DND-41 (cell line): ENCODE measurements around the gene SLC41A3.

Source experiments
- ATAC-seq: fragments of 200-7000 bp; cut with Tn5 transposase; 3 replicates; pipeline ENCODE4 v1.9.1; 2021; ENCODE audit warnings: low read depth; ENCODE audit not compliant: insufficient read depth
- DNase-seq: peaks from one replicate; pipeline ENCODE4 v3.0.0-alpha.2; 2020
- H2AFZ ChIP-seq: 2 replicates; pipeline ENCODE4 v1.6.0; 2012; ENCODE audit warnings: low read depth, low read length
- H3K27ac ChIP-seq: 2 replicates; pipeline ENCODE4 v1.5.1; 2012; ENCODE audit warnings: low read length, inconsistent platforms
- H3K27me3 ChIP-seq: fragments of 200-600 bp; sonication (generic); 2 replicates; pipeline ENCODE4 v1.6.0; 2012; ENCODE audit warnings: low read length, mild to moderate bottlenecking, inconsistent platforms; ENCODE audit not compliant: insufficient read depth, poor library complexity
- H3K36me3 ChIP-seq: 2 replicates; pipeline ENCODE4 v1.5.1; 2012; ENCODE audit warnings: low read length, inconsistent platforms; ENCODE audit not compliant: insufficient read depth
- H3K4me1 ChIP-seq: 2 replicates; pipeline ENCODE4 v1.5.1; 2012; ENCODE audit warnings: mild to moderate bottlenecking, low read length; ENCODE audit not compliant: insufficient read depth
- H3K4me2 ChIP-seq: 2 replicates; pipeline ENCODE4 v1.6.0; 2012; ENCODE audit warnings: mild to moderate bottlenecking, moderate library complexity, low read length, inconsistent platforms; ENCODE audit not compliant: insufficient read depth
- H3K4me3 ChIP-seq, 2 experiments: fragments of 200-600 bp in 1 of 2; shearing (Covaris generic) in 1 of 2; 2 replicates each; pipeline ENCODE4 v1.5.1; 2012 to 2016; ENCODE audit warnings: inconsistent platforms in 2 of 2, low read length in 2 of 2, mild to moderate bottlenecking in 2 of 2, low read depth in 1 of 2, moderate library complexity in 1 of 2
- H3K79me2 ChIP-seq: 2 replicates; pipeline ENCODE4 v1.6.0; 2012; ENCODE audit warnings: low read length, inconsistent platforms; ENCODE audit not compliant: insufficient read depth
- H3K9ac ChIP-seq: 2 replicates; pipeline ENCODE4 v1.6.0; 2012; ENCODE audit warnings: low read depth, mild to moderate bottlenecking, inconsistent platforms, low read length, moderate library complexity
- H3K9me3 ChIP-seq: 2 replicates; pipeline ENCODE4 v1.5.1; 2012; ENCODE audit warnings: low read length, moderate library complexity, mild to moderate bottlenecking, inconsistent platforms; ENCODE audit not compliant: insufficient read depth, severe bottlenecking
- H4K20me1 ChIP-seq: 2 replicates; pipeline ENCODE4 v1.6.0; 2012; ENCODE audit warnings: low read length; ENCODE audit not compliant: insufficient read depth
- CTCF ChIP-seq: IDR thresholded peaks from 2 replicates; pipeline ENCODE4 v1.5.1; 2012; ENCODE audit warnings: borderline replicate concordance, low read length, moderate library complexity, mild to moderate bottlenecking; ENCODE audit not compliant: poor library complexity, severe bottlenecking; ENCODE audit errors: extremely low read depth
- EZH2 ChIP-seq: IDR thresholded peaks from 3 replicates; pipeline ENCODE4 v1.6.1; 2012; ENCODE audit warnings: borderline replicate concordance, low read depth, mild to moderate bottlenecking, moderate library complexity, low read length, inconsistent platforms; ENCODE audit not compliant: severe bottlenecking

The SLC41A3 gene

GRCh38 chr3:126018545-126018944 is 65.4 kb downstream of the SLC41A3 start:
- no peaks in the 10 kb centered on the region for H3K36me3 ChIP-seq
- no peak overlapping the region for H3K4me2 ChIP-seq
- no peaks in the 10 kb centered on the region for H4K20me1 ChIP-seq
- H3K27me3 ChIP-seq, result no peaks in the 10 kb centered on the region
- no peaks in the 10 kb centered on the region for H3K9me3 ChIP-seq
- H3K9ac ChIP-seq, result no peak overlapping the region
- H3K79me2 ChIP-seq, result no peaks in the 10 kb centered on the region
- no peak for TF ChIP-seq CTCF
- no peak for ATAC-seq
- DNase-seq, result no peak
- H3K4me1 ChIP-seq, result no peaks in the 10 kb centered on the region
- H3K4me3 ChIP-seq, result no peak overlapping the region
- no peak overlapping the region for H2AFZ ChIP-seq
- no peak overlapping the region for H3K27ac ChIP-seq

DNA sequence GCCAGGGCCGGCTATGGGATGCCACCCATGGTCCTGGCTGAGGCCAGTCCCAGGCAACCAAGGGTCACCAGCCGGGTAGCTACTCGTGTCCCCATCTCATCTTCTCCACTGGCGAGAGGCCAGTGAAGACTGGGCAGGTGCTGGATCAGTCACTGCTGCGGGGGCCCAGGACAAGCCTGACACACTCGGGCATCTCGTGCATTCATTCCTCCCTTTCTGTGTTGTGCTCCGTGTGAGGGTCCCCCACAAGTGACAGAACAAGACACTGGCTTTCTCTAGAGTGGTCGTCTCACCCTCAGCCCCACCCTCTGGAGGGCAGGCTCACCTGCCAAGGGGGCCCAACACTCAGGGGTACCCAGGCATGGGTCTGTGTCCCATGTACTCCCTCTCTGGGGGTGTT is 66.6 kb downstream of the SLC41A3 start:
- H3K36me3 ChIP-seq, result no peaks in the 10 kb centered on the region
- no peaks in the 10 kb centered on the region for H3K9me3 ChIP-seq
- no peak overlapping the region for H3K4me3 ChIP-seq
- H2AFZ ChIP-seq, result no peak overlapping the region
- DNase-seq (no peak), ATAC-seq (no peak)
- no peaks in the 10 kb centered on the region for H3K4me1 ChIP-seq
- no peak overlapping the region for H3K4me2 ChIP-seq
- no peaks in the 10 kb centered on the region for H3K27me3 ChIP-seq
- no peaks in the 10 kb centered on the region for H3K79me2 ChIP-seq
- H4K20me1 ChIP-seq, result no peaks in the 10 kb centered on the region
- TF ChIP-seq CTCF (no peak), EZH2 (no peak)
- H3K9ac ChIP-seq, result no peak overlapping the region
- H3K27ac ChIP-seq, result no peak overlapping the region

DNA sequence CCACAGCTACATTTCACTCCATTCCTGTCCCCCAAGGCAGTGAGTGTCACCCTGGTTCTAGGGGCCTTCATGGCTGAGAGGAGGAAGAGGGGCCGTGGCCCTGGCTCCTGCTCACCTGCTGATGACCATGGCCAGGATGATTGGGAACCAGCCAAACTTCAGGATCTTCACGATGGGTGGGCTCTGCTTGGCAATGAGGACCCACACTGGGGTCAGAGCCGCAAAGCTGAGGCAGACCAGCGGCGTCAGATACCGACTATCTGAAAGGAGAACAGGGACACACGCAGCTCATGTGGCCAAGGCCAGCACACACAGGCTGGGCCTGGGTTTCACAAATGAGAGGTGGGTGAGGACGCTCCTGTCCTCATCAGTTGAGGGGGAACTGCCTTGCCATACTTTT is 67.3 kb downstream of the SLC41A3 start:
- DNase-seq (no peak), ATAC-seq (no peak)
- Histone ChIP-seq H3K27ac (no peak overlapping the region), H3K9me3 (no peaks in the 10 kb centered on the region), H3K79me2 (no peaks in the 10 kb centered on the region), H2AFZ (no peak overlapping the region), H3K27me3 (no peaks in the 10 kb centered on the region), H3K36me3 (no peaks in the 10 kb centered on the region), H3K9ac (no peak overlapping the region), H3K4me2 (no peak overlapping the region), H4K20me1 (no peaks in the 10 kb centered on the region), H3K4me3 (no peak overlapping the region), H3K4me1 (no peaks in the 10 kb centered on the region)
- TF ChIP-seq CTCF (no peak), EZH2 (no peak)

- Histone ChIP-seq H3K36me3 (no peaks in the 10 kb centered on the region), H3K9ac (no peak overlapping the region), H3K27ac (no peak overlapping the region), H4K20me1 (no peaks in the 10 kb centered on the region), H3K27me3 (no peaks in the 10 kb centered on the region), H3K4me1 (no peaks in the 10 kb centered on the region), H3K4me3 (no peak overlapping the region), H3K79me2 (no peaks in the 10 kb centered on the region), H3K9me3 (no peaks in the 10 kb centered on the region), H3K4me2 (no peak overlapping the region), H2AFZ (no peak overlapping the region)
- DNase-seq (no peak), ATAC-seq (no peak)
- TF ChIP-seq EZH2 (no peak), CTCF (no peak)
Measured at GRCh38 chr3:126015075-126015474, 68.8 kb downstream of the SLC41A3 start.
